HEK293 (cell line): ENCODE data around the gene BAG2.

ENCODE experiments used
- SETDB1 ChIP-seq: IDR thresholded peaks from one replicate; pipeline ENCODE4 v1.6.1; 2017; ENCODE audit warnings: mild to moderate bottlenecking, low read length, moderate library complexity, mixed read lengths; ENCODE audit not compliant: insufficient read length
- ZNF174 ChIP-seq: fragments of 450-650 bp; formaldehyde crosslinking; IDR thresholded peaks from 2 replicates; pipeline ENCODE4 v1.5.0; 2017; ENCODE audit warnings: missing biosample characterization, mild to moderate bottlenecking, missing genetic modification characterization

- TF ChIP-seq ZNF174 (tag by site-specific recombination) = no peak
- TF ChIP-seq SETDB1 = no peak
Observed at GRCh38 chr6:57195457-57195856, 23.3 kb downstream of the BAG2 start.
